Keratinocyte (primary cell): ENCODE data around the gene ANTXRL. TPM values are rescaled to one million over a fixed set of nuclear protein-coding genes. Genes with fewer than 3 reads are reported as not detected.
"Not testable (repeated sequence)": the region's sequence is repeated elsewhere in the genome, so short reads cannot be mapped to it uniquely, and the experiment has no call there.

Experiments
- DNase-seq: peaks from one replicate; pipeline ENCODE4 v3.0.0-alpha.2; 2011; ENCODE audit warnings: low read depth, missing footprints, low spot score
- FAIRE-seq: peaks from 2 replicates; lab custom pipeline; 2011; peaks lifted over from hg19 to GRCh38; lab: Jason Lieb, UNC
- H2AFZ ChIP-seq: 2 replicates; pipeline ENCODE4 v1.6.0; 2012; ENCODE audit warnings: low read length, control low read depth, inconsistent platforms; ENCODE audit not compliant: control insufficient read depth
- H3K27ac ChIP-seq: 2 replicates; pipeline ENCODE4 v1.5.1; 2011; ENCODE audit warnings: low read length; ENCODE audit not compliant: control insufficient read depth, insufficient read depth
- H3K27me3 ChIP-seq: 3 replicates; pipeline ENCODE4 v1.6.0; 2011; ENCODE audit warnings: low read length; ENCODE audit not compliant: control insufficient read depth, insufficient read depth; ENCODE audit errors: extremely low read depth
- H3K36me3 ChIP-seq, 2 experiments: 2 replicates in 1 of 2; 3 replicates in 1 of 2; pipeline ENCODE4 v1.5.1; 2011; ENCODE audit warnings: low read length in 2 of 2, mild to moderate bottlenecking in 1 of 2; ENCODE audit not compliant: control insufficient read depth in 2 of 2, insufficient read depth in 2 of 2; ENCODE audit errors: extremely low read depth in 1 of 2
- H3K4me1 ChIP-seq: 3 replicates; pipeline ENCODE4 v1.5.1; 2011; ENCODE audit warnings: low read length; ENCODE audit not compliant: control insufficient read depth, insufficient read depth; ENCODE audit errors: extremely low read depth
- H3K4me2 ChIP-seq: 3 replicates; pipeline ENCODE4 v1.6.0; 2011; ENCODE audit warnings: low read depth, low read length; ENCODE audit not compliant: control insufficient read depth, insufficient read depth; ENCODE audit errors: extremely low read depth
- H3K4me3 ChIP-seq, 3 experiments: fragments of 200-600 bp in 1 of 3; sonication (generic) in 1 of 3; 2 replicates in 2 of 3; 3 replicates in 1 of 3; pipeline ENCODE4 v1.5.1; 2011 to 2016; ENCODE audit warnings: low read length in 3 of 3, mild to moderate bottlenecking in 3 of 3, control low read depth in 2 of 3, inconsistent platforms in 1 of 3, low read depth in 1 of 3, mixed read lengths in 1 of 3, mixed run types in 1 of 3, moderate library complexity in 1 of 3; ENCODE audit not compliant: control insufficient read depth in 2 of 3, insufficient read depth in 2 of 3; ENCODE audit errors: extremely low read depth in 1 of 3
- H3K79me2 ChIP-seq: 2 replicates; pipeline ENCODE4 v1.6.0; 2012; ENCODE audit warnings: low read length; ENCODE audit not compliant: control insufficient read depth, insufficient read depth
- H3K9ac ChIP-seq: 3 replicates; pipeline ENCODE4 v1.6.0; 2011; ENCODE audit warnings: low read length; ENCODE audit not compliant: control insufficient read depth, insufficient read depth; ENCODE audit errors: extremely low read depth
- H3K9me1 ChIP-seq: 3 replicates; pipeline ENCODE4 v1.6.0; 2011; ENCODE audit warnings: low read length; ENCODE audit not compliant: control insufficient read depth, insufficient read depth; ENCODE audit errors: extremely low read depth
- H3K9me3 ChIP-seq: 2 replicates; pipeline ENCODE4 v1.5.1; 2012; ENCODE audit warnings: low read depth, low read length; ENCODE audit not compliant: control insufficient read depth
- H4K20me1 ChIP-seq: 3 replicates; pipeline ENCODE4 v1.6.0; 2011; ENCODE audit warnings: low read length; ENCODE audit not compliant: control insufficient read depth, insufficient read depth; ENCODE audit errors: extremely low read depth
- CTCF ChIP-seq, 3 experiments: IDR thresholded peaks in 1 of 3; conservative IDR thresholded peaks in 1 of 3; optimal IDR thresholded peaks in 1 of 3; 2 replicates in 2 of 3; 3 replicates in 1 of 3; pipeline versions ENCODE3 to v1.5.1; 2011; ENCODE audit warnings: low read length in 3 of 3, mild to moderate bottlenecking in 3 of 3, moderate library complexity in 2 of 3, control low read depth in 1 of 3, inconsistent platforms in 1 of 3; ENCODE audit not compliant: insufficient read depth in 2 of 3; ENCODE audit errors: extremely low read depth in 1 of 3
- EZH2 ChIP-seq: IDR thresholded peaks from one replicate; pipeline ENCODE4 v1.6.1; 2012; ENCODE audit warnings: inconsistent platforms, mild to moderate bottlenecking, low read length, moderate library complexity
- dilution Hi-C: fragments of 300-500 bp; cut with MboI; formaldehyde crosslinking; loops from one replicate; pipeline ENCODE4 v1.7.0; 2020; ENCODE audit warnings: low sequenced_read_pairs; ENCODE audit not compliant: extremely low pct_ligation_motif_present
- polyA plus RNA-seq, 5 experiments: library from polyadenylated mRNA; depleted of rRNA in 3 of 5; stranded (reverse) in 3 of 5; stranded (forward) in 1 of 5; unstranded in 1 of 5; fragments of >200 nt; gene quantifications; 1 replicate in 1 of 5; 2 replicates in 3 of 5; 3 replicates in 1 of 5; pipeline versions ENCODE4 v1.2.1 to v1.2.3, GENCODE V29; 2011 to 2012; ENCODE audit warnings: missing spikeins in 2 of 5, low read depth in 1 of 5, low replicate concordance in 1 of 5

ANTXRL gene
- polyA plus RNA-seq, 1 donor (not counting 4 experiments of a cell fraction or from before 2014, with no cell fraction given): not detected

DNA sequence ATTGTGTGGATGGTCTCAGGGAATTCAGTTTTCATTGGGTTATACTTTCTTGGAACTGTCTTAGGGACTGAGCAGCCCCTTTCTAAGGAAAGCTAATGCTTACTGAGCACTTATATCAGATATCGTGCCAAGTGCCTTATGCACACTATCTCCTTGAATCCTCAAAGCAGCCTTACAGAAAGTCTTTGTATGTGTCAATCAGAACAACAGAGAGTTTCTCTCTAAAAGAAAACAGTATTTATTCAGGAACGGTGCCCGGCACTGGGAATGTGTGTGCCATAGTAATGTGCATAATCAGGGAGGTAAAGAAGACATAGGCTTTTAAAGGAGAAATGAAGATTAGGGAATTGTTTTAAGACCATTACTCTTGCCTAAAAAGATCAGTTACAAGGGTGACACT is 17.3 kb downstream of the ANTXRL start:
- Histone ChIP-seq H2AFZ (no peak overlapping the region), H3K9ac (no peak overlapping the region), H4K20me1 (no peaks in the 10 kb centered on the region), H3K79me2 (no peaks in the 10 kb centered on the region), H3K9me1 (no peaks in the 10 kb centered on the region), H3K9me3 (no peaks in the 10 kb centered on the region), H3K36me3 (no peaks in the 10 kb centered on the region), H3K4me1 (no peaks in the 10 kb centered on the region), H3K27ac (no peak overlapping the region), H3K27me3 (peaks cover 11% of the 10 kb centered on the region), H3K4me3 (no peak overlapping the region), H3K4me2 (no peak overlapping the region)
- dilution Hi-C loops: no loop called here
- DNase-seq: no peak
- TF ChIP-seq CTCF (optimal IDR thresholded peaks at IDR 0.05 in 1 of 3, IDR thresholded peaks at IDR 0.05 in 1 of 3, conservative IDR thresholded peaks at IDR 0.05 in 1 of 3; ENCODE audit: extremely low read depth in 1 of 3, insufficient read depth in 2 of 3, low read length in 3 of 3) (no peak), EZH2 (no peak)
- FAIRE-seq: no peak

GRCh38 chr10:46304671-46305070 is 17.9 kb downstream of the ANTXRL start:
- dilution Hi-C loops: not testable (repeated sequence)

GRCh38 chr10:46305079-46305818 is 18.5 kb downstream of the ANTXRL start:
- dilution Hi-C loops: no loop called here
- Histone ChIP-seq H3K4me1 (no peaks in the 10 kb centered on the region), H3K27ac (no peak overlapping the region), H3K9ac (no peak overlapping the region), H2AFZ (no peak overlapping the region), H3K36me3 (no peaks in the 10 kb centered on the region), H3K4me3 (no peak overlapping the region), H3K4me2 (no peak overlapping the region), H4K20me1 (no peaks in the 10 kb centered on the region), H3K27me3 (peaks cover 14% of the 10 kb centered on the region), H3K9me1 (no peaks in the 10 kb centered on the region), H3K9me3 (no peaks in the 10 kb centered on the region), H3K79me2 (no peaks in the 10 kb centered on the region)
- FAIRE-seq (no peak), DNase-seq (no peak)
- no peak for TF ChIP-seq EZH2
- no peak for TF ChIP-seq CTCF (optimal IDR thresholded peaks at IDR 0.05 in 1 of 3, IDR thresholded peaks at IDR 0.05 in 1 of 3, conservative IDR thresholded peaks at IDR 0.05 in 1 of 3; ENCODE audit: extremely low read depth in 1 of 3, insufficient read depth in 2 of 3, low read length in 3 of 3)

More at GRCh38 chr10:46304671-46305070, 17.9 kb downstream of the ANTXRL start:
- not testable (repeated sequence) for H2AFZ ChIP-seq, H3K9me1 ChIP-seq, H4K20me1 ChIP-seq, FAIRE-seq, H3K4me2 ChIP-seq, H3K9me3 ChIP-seq, DNase-seq, H3K36me3 ChIP-seq, H3K27ac ChIP-seq, H3K4me1 ChIP-seq, H3K9ac ChIP-seq, H3K4me3 ChIP-seq, H3K79me2 ChIP-seq
- peaks cover 11% of the 10 kb centered on the region for H3K27me3 ChIP-seq
